GM18498 (cell line): ENCODE data around the gene SH2D5.

Experiments
- ATAC-seq: cut with Tn5 transposase; IDR thresholded peaks from one replicate; pipeline ENCODE4 v1.9.1; 2021; ENCODE audit warnings: mild to moderate bottlenecking, moderate library complexity; ENCODE audit not compliant: unreplicated experiment

SH2D5 gene

DNA sequence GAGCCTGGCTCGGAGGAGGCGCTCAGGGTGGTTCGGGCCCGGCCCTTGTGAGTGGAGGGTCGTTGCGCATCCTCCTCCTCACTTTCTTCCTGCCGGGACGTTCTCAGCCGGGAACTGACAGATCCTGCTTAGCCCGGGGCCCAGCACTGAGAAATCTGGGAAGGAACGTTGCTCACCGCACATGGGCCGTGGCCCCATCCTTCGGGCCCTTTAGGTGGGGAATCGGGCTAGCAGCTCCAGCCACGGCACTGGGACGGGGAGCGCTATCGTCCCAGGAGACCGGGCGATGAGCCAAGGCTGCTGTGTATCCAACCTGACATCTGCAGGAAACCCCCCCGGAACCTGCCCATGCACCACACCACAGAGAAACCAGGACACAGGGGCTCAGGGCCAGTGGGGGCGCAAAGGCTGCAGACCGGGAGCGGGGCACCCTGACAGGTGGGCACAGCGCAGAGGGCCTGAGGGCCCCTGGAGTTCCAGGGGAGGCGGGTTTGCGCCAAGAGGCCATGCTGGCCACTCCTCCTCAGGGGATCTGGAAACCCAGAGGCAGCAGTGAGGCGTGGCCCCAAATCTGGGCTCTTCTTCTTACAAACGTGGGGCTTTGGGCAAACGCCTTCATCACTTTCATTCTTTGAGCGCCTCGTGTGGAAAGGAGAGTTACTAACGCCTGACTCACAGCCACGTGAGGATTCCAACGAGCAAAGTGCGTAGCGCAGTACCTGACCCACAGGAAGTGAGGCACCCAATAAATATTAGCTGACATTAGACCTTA lies at the start of gene SH2D5:
SH2D5 (minus strand) TSS at position 116 of the 772 bp plus-strand sequence. CDS start 4,659 bp downstream, outside the sequence.
- peak; percentile 64 for ATAC-seq

DNA sequence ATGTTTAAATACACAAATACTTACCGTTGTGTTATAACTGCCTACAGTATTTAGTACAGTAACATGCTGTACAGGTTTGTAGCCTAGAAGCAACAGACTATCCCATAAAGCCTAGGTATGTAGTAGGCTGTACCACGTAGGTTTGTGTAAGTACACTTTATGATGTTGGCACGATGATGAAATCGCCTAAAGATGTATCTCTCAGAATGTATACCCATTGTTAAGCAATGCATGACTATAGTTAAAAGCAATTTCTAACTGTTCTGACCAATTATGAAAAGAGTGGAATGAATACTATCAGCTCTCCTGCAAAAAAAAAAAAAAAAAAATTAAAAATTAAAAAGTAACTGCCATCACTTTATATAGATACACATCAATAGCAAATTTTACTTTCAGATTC lies 43.2 kb upstream of the SH2D5 start:
- ATAC-seq: no peak

DNA sequence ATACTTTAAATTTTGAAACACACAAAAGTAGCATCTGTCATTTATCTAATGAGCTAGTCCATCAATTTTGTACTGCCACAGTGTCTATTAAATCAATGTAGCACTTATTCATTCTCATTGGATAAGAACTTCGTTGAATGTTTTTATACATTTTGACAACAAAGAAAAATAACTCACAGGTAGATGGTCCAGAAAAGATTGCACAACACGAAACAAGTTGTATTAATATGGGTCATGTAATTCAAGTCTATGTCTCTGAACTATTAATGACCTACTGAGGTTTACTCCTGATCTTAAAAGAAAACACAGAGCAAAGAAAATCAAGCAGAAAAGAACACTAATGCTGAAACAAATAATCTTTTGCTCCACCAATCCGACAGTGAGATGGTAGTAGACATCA lies 39.3 kb upstream of the SH2D5 start:
- ATAC-seq: no peak

DNA sequence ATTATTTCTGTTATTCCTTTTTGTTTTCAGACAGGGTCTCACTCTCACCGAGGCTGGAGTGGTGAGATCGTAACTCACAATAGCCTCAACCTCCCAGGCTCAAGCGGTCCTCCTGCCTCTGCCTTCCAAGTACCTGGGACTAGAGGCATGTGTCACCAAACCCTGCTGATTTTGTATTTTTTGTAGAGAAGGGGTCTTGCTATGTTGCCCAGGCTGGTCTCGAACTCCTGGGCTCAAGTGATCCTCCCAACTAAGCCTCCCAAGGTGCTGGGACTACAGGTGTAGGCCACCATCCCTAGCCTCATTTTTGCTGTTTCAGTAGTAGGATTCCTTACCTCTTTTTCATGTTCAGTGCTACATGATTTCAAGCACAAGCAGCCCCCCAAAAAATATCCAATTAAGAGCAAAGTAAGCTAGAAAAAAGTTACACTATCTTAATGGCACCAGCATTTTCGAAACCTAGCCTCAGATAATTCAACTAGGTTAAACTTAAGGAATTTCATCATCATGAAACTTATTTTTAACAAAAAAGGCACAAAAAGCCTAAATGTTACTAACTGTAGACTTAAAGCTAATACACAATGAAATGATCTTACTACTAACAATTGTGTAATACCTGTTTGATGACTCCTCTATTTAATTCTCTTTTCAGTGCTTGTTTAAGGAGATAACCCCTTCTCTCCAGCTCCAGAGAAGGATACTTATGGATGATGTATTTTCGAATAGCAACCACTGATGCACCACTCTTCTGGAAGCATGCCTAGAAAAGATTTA lies 38.0 kb upstream of the SH2D5 start:
- ATAC-seq: no peak

DNA sequence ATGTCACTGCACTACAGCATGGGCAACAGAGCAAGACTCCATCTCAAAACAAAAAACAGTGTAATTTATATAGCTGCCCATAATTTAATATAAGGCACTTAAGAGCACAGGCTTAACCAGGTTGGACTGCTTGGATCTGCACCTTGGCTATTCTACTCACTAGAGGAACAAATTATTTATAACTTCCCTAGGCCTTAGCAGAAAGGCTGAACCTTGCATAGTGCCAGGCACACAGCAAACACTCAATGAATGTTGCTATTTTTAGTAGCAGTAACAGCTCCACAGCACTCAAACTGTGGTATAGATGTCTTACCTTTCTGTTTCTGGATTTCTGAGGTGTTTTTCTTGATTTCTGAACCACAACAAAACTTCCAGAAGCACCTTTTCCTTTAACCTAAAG lies 34.8 kb upstream of the SH2D5 start:
- ATAC-seq: no peak

DNA sequence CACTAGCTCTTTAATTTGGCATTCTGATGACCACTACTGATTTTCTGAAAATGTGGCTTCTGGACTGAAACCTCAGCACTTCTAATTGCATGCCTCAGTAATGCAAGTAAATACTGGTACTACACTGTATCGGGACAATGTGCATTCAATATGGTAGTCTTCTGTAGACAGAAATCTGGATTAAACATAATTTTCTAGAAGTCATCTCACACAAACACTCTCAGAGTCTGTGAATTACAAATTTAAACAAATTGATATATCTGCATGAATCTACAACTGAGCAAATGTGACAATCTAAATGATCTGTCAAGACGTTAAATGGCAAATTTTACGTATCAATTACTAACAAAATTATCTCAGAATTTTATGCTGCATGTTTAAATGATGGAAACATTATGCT lies 30.9 kb upstream of the SH2D5 start:
- no peak for ATAC-seq

DNA sequence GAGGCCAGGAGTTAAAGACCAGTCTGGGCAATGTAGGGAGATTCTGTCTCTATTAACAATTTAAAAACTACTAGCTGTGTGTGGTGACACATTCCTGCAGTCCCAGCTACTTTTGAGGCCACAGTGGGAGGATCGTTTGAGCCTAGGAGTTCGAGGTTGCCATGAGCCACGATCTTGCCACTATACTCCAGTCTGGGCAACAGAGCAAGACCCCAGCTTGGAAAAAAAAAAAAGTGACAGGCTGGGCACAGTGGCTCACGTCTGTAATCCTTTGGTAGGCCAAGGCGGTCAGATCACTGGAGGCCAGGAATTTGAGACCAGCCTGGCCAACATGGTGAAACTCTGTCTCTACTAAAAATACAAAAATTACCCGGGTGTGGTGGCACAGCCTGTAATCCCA lies 27.8 kb upstream of the SH2D5 start:
- ATAC-seq: no peak

DNA sequence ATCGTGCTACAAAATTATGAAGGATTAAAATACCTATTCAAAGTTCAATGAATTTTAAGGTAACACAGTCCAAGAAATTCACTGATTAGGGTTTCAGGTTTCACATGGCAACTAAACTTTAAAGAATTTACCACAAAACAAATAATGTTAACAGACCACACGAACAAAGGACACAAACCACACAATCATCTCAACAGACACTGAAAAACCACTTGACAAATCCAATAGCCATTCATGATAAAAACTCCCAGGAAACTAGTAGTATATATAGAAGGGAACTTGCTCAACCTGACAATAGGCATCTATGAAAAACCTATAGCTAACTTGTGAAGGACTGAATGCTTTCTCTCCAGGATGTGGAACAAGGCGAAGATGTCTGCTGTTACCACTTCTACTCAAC lies 21.1 kb upstream of the SH2D5 start:
- ATAC-seq: no peak

DNA sequence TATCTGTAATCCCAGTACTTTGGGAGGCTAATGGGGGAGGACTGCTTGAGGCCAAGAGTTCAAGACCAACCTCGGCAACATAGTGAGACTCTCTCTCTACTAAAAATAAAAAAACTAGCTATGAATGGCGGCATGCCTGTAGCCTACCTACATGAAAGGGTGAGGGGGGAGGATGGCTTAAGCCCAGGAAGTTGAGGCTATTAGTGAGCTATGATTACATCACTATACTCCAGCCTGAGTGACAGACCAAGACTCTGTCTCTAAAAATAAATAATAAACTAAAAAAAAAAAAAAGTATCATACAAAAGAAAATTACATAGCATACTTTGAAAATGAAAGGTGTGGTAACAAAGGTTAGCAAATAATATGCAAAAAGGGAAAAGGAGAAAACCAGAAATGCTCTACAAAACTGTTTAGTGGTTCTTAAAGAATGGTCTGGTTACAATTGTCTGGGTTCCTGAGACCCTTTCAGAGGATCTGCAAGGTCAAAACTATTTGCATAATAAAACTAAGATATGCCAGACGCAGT lies 19.0 kb upstream of the SH2D5 start:
- ATAC-seq: no peak

DNA sequence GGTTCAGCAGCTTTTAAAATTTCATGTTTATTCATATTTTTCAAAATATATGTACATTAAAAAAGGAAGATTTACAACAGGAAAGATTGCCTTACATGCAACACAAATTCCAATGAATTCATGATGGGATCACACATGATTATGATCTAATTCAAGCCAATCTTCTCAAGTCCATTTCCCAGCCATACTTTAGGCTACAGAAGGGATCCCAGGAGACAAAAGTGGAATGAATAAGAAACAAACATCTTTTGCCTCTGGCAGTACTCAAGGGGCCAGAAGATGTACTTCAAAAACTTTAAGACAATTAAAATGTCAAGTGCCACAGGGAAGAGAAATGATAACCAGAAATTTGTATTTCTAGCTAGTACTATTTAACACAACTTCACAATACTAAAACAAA lies 10.2 kb upstream of the SH2D5 start:
- no peak for ATAC-seq

DNA sequence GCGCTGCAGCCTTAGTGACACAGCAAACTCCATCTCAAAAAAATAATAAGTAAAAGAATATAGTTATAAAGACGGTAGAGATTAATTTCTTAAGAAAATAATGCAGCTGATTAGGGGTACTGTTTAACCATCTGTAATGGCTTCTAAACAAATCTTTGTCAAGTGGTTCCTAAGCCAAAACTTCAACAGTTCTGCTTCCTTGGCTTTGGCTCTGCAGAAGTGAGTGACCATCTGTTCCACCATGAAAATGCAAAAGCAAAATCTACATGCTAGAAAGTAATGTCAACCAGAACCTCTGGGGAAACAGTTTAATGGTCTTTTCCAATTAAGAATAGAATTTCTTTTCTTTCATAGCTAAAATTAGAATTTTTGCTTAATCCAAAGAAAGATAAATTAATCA lies 8.3 kb upstream of the SH2D5 start:
- ATAC-seq: no peak

DNA sequence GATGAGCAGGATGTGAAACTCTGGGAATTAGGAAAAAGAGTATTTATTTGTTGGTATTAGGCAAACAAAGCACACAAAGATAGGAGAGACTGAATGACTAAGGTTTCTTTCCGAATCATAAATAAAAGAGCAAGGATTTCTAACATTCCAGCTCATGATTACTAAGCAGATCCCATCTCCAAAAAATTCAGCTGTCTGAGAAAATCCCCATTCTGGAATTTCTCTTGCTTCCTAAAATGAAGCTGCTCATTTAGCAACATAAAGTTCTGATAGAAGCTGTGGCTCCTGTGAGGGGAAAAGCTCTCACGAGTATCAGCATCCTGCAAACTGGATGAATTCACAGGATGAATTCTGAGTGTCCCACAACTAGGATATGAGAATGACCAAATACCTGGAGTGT lies 6.7 kb upstream of the SH2D5 start:
- no peak for ATAC-seq

DNA sequence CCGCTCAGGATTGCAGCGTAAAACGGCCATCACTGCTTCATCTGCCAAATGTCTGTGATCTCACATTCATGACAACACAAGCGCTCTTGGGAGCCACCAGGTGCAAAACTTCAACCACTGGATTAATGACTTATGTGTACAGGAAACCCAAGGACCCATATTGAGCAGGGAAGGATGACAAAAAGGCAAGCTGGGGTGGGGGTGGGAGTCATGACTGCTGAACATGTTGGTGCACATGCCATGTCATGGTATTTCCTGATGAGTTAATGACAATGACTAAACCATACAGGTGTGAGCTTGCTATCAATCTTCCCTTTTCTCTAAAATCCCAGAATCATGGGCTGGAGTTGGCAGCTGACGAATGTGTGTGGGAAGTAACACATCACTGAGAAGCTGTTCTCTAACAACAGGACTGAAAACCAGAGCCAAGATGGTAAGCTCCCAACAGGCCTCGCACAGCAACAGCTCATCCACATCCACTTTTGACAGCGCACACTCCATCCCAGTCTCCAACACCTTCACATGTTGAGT lies 3.1 kb upstream of the SH2D5 start:
- no peak for ATAC-seq

DNA sequence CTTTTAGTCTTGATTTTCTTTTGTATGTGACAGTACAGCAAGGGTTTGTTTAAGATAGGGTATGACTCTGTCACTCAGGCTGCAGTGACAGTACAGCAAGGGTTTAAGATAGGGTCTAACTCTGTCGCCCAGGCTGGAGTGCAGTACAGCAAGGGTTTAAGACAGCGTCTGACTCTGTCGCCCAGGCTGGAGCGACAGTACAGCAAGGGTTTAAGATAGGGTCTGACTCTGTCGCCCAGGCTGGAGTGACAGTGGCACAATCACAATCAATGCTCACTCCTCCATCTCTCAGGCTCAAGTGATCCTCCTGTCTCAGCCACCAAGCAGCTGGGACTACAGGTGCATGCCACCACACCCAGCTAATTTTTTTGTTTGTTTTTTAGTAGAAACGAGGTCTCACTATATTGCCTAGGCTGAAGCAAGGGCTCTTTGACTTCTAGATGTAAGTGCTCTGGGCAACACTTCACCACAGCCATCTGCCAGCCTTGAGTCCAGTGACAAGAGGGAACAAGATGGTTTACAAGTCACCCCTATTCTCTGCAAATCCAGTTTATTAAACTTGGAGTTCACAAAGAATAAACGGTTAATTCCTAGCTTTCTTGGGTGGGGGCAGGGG lies 965 bp upstream of the SH2D5 start:
- ATAC-seq: no peak

DNA sequence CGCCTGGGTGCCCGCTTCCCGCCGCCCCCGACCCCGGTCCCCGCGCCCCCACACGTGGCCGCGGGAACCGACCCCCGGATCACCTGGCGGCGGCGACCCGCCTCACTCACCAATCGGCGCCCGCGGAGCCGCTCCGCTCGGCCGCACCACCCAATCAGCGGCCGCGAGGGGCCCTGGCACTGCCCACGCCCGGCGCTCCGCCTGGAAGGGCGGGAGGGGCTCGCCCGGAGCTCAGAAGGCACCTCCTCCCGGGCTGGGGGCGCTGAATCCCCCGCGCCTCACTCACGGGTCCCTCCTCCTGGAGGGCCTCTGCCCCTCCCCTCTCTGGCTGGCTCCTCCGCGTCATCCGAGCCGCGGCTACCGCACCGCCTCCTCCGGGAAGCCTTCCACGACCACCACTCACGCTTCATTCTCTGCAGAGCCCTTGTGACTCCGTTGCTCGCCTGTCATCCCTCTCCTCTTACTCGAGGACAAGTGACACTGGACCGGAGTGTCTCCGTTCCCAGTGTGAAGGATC lies 374 bp downstream of the SH2D5 start:
- no peak for ATAC-seq

DNA sequence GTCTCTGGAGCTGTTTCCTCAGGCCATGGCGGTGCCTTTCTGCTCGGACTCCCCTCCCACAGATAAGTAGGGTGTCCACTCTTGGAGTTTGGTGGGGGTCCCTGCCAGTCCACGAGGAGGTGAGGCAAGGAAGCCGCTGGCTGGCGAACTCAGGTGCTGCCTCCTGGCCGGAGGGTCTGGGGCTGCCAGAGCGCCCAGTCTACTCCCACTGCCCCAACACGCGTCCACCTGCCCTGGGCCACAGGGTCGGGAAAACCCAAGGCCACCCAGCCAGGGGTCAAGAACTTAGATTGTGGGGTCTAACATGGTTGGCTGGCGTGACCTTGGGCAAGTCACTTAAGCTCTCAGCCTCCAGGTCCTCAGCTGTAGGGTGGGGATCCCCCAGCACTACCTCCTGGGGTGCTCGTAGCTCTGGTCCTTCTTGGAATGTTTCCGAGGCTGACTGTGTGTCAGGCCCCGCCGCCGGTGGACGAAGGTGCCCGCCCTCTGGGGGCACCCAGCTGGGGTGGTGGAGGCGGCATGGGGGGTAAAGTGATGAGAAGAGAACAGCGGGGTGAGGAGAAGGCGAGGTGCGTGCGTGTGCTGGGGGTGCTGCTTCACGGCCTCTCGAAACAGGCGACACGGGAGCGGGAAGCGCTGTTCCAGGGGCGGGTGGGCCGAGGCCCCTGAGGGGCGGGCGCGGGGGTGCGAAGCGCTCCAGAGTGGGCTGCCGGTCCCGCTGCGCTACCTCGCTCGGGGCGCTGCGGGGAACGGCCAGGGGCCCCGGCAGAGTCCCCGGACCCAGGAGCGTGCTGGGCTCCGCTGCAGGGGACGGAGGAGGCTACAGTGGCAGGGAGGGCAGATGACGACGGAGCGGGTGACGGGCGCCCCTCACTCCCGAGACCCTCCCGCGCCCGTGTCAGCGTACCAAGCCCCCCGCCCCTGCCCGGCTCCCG lies 1.2 kb downstream of the SH2D5 start:
- no peak for ATAC-seq

DNA sequence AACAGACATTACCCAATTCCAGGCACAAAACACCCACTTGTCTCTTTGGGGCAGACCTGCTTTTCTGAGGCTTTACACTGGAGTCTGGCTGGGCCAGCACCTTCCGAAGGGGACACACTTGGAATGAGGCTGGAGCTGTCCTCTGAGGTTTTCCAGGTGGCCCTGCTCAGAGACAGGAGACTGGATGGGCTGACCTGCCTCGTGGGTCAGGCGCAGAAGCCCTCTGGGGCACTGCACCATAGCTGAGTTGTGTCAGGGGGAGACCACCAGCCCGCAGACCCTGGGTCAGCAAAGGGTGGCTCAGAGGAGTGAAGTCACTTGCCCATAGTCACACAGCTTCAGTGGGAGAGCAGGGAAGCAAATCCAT lies 1.8 kb downstream of the SH2D5 start:
- no peak for ATAC-seq

DNA sequence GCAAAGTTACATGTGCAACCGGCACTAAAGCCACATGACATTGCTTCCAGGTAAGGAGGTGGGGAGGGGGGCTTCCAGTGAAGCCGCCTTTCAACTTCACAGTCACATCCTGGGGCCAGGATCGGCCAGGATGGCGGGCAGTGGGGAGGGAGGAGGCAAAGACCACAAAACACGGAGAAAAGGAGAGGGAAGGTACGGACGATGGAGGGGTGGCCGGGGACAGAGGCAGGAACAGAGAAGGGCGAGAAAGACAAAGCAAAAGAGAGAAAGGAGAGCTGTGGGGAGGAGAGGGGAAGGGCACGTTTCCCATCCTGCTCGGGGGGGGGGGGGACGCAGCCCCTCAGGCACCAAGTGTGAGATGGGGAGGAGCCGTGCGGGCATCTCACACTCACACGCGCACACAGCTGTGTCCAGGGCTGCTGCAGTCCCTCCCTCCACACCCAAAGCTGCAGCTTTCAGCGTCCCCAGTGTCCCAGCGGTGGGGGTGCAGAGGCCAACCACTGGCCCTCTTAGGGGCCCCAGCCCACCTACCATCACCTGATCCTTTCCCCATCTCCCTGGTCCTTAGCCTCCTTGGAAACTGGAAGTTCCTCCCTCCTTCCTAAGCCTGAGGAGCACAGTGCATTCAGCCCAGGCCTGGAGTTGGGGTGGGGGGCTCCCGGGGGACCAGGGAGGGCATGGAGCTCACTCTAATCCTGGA lies 2.4 kb downstream of the SH2D5 start:
- no peak for ATAC-seq

DNA sequence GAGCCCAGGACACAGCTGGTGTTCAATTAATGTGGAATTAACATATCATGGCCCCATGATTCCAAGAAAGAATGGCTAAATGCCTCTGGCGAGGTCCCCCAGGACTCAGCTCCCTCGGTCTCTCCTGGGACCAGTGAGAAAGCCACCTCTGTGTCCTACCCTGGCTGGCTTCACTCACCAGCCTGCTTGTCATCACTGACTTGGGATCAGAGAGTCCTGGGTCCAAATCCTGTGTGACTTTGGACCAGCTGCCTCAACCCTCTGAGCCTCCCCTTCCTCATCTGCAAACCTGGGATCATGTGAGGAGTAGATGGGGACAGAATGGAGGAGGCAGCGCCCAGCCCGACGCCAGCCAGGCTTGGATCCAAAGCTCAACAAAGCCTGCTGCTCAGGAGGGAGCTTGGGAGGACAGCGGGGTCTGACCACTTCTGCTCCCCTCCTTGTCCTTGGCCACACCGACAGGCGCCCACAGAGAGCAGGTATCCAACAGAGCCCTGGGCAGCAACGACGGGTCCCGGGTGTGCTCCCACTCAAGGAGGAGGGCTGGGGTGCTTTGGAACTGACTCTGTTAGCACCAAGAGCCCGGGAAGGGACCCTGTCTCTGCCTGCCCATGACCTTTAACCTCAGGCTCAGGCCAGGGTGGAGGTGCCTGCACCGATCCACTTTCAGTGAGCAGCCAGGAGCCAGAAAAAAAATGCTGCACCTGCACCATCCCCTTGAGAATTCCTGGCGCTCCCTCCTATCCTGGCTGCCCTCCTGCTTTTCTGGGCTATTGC lies 3.2 kb downstream of the SH2D5 start:
- no peak for ATAC-seq
